DOHH2 (cell line): ENCODE data around the gene KIF23.

Experiments used
- H3F3A ChIP-seq: fragments of 200-600 bp; sonication (generic), shearing (Covaris generic); 2 replicates; pipeline ENCODE4 v1.6.0; 2016; ENCODE audit warnings: antibody characterized with exemption, mild to moderate bottlenecking; ENCODE audit not compliant: control insufficient read depth, insufficient read depth
- H3K27ac ChIP-seq: fragments of 200-600 bp; sonication (generic); 2 replicates; pipeline ENCODE4 v1.5.1; 2014; ENCODE audit warnings: low read depth, mild to moderate bottlenecking, low read length, moderate library complexity
- H3K27me3 ChIP-seq: fragments of 200-600 bp; sonication (generic); 2 replicates; pipeline ENCODE4 v1.6.1; 2014; ENCODE audit warnings: mild to moderate bottlenecking, low read length, mixed read lengths; ENCODE audit not compliant: control insufficient read depth
- H3K36me3 ChIP-seq: fragments of 200-600 bp; sonication (generic); 2 replicates; pipeline ENCODE4 v1.6.1; 2014; ENCODE audit warnings: mild to moderate bottlenecking, low read length, moderate library complexity, mixed read lengths; ENCODE audit not compliant: control insufficient read depth
- H3K4me1 ChIP-seq: fragments of 200-600 bp; sonication (generic); 2 replicates; pipeline ENCODE4 v1.6.1; 2014; ENCODE audit warnings: mild to moderate bottlenecking, low read length, mixed read lengths; ENCODE audit not compliant: control insufficient read depth
- H3K4me2 ChIP-seq: fragments of 200-600 bp; sonication (generic); 2 replicates; pipeline ENCODE4 v1.6.0; 2014; ENCODE audit warnings: mild to moderate bottlenecking, low read length, moderate library complexity
- H3K4me3 ChIP-seq: fragments of 200-600 bp; sonication (generic); 2 replicates; pipeline ENCODE4 v1.5.1; 2014; ENCODE audit warnings: mild to moderate bottlenecking, low read length, mixed read lengths
- H3K79me2 ChIP-seq: fragments of 200-600 bp; sonication (generic); 2 replicates; pipeline ENCODE4 v1.6.1; 2014; ENCODE audit warnings: mild to moderate bottlenecking, low read length, mixed read lengths; ENCODE audit not compliant: control insufficient read depth
- H3K9me2 ChIP-seq: fragments of 200-600 bp; sonication (generic); replicated peaks from 2 replicates; pipeline ENCODE4 v1.6.1; 2014; ENCODE audit warnings: mild to moderate bottlenecking, low read length, mixed read lengths; ENCODE audit not compliant: control insufficient read depth
- H3K9me3 ChIP-seq: fragments of 200-600 bp; sonication (generic); 2 replicates; pipeline ENCODE4 v1.6.1; 2014; ENCODE audit warnings: antibody characterized with exemption, low read length, mixed read lengths; ENCODE audit not compliant: control insufficient read depth, insufficient read depth
- H4K20me1 ChIP-seq: fragments of 200-600 bp; sonication (generic); 2 replicates; pipeline ENCODE4 v1.6.0; 2014; ENCODE audit warnings: low read depth, mild to moderate bottlenecking, antibody characterized with exemption, low read length, moderate library complexity; ENCODE audit not compliant: control insufficient read depth, insufficient read depth
- EZH2phosphoT487 ChIP-seq: fragments of 200-600 bp; sonication (generic); IDR thresholded peaks from 2 replicates; pipeline ENCODE4 v1.6.1; 2017; ENCODE audit warnings: borderline replicate concordance, mild to moderate bottlenecking, antibody characterized with exemption, low read length, moderate library complexity, mixed read lengths
- TF ChIP-seq, protein P1 (sequence below): fragments of 200-600 bp; sonication (generic); IDR thresholded peaks from one replicate; pipeline ENCODE4 v1.5.1; 2014; ENCODE audit warnings: antibody characterized with exemption, mild to moderate bottlenecking, low read depth, low read length; ENCODE audit not compliant: poor library complexity, severe bottlenecking

The KIF23 gene

DNA sequence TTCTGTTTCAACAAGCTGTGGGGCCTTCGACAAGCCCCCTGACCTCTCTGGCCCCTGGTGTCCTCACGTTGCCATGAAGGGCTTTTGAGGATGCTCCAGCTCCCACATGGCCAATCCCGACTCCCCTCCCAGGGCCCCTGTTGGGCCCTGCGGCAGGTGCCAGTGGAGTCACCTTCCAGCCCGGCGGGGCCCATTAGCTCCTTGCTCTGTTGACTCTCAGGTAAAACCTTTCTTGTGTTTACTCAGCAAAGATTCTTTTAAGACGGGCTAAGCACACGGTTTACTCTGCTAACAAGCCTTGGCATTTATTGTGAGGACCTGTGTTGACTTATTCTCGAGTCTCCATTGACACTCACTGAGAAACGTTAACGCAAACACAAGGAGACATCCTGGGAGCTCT is 53.5 kb downstream of the KIF23 start:
- H4K20me1 ChIP-seq, result no peaks in the 10 kb centered on the region
- H3F3A ChIP-seq, result no peaks in the 10 kb centered on the region
- H3K9me2 ChIP-seq, result no peaks in the 10 kb centered on the region
- H3K4me3 ChIP-seq, result no peak overlapping the region
- no peak for TF ChIP-seq EZH2phosphoT487
- TF ChIP-seq, protein P1, sequence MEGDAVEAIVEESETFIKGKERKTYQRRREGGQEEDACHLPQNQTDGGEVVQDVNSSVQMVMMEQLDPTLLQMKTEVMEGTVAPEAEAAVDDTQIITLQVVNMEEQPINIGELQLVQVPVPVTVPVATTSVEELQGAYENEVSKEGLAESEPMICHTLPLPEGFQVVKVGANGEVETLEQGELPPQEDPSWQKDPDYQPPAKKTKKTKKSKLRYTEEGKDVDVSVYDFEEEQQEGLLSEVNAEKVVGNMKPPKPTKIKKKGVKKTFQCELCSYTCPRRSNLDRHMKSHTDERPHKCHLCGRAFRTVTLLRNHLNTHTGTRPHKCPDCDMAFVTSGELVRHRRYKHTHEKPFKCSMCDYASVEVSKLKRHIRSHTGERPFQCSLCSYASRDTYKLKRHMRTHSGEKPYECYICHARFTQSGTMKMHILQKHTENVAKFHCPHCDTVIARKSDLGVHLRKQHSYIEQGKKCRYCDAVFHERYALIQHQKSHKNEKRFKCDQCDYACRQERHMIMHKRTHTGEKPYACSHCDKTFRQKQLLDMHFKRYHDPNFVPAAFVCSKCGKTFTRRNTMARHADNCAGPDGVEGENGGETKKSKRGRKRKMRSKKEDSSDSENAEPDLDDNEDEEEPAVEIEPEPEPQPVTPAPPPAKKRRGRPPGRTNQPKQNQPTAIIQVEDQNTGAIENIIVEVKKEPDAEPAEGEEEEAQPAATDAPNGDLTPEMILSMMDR, result no peak
- H3K4me2 ChIP-seq, result no peak overlapping the region
- H3K36me3 ChIP-seq, result no peaks in the 10 kb centered on the region
- H3K4me1 ChIP-seq, result peaks cover 8% of the 10 kb centered on the region
- no peak overlapping the region for H3K27ac ChIP-seq
- H3K79me2 ChIP-seq, result no peaks in the 10 kb centered on the region
- H3K9me3 ChIP-seq, result no peaks in the 10 kb centered on the region
- peaks cover 7% of the 10 kb centered on the region for H3K27me3 ChIP-seq

DNA sequence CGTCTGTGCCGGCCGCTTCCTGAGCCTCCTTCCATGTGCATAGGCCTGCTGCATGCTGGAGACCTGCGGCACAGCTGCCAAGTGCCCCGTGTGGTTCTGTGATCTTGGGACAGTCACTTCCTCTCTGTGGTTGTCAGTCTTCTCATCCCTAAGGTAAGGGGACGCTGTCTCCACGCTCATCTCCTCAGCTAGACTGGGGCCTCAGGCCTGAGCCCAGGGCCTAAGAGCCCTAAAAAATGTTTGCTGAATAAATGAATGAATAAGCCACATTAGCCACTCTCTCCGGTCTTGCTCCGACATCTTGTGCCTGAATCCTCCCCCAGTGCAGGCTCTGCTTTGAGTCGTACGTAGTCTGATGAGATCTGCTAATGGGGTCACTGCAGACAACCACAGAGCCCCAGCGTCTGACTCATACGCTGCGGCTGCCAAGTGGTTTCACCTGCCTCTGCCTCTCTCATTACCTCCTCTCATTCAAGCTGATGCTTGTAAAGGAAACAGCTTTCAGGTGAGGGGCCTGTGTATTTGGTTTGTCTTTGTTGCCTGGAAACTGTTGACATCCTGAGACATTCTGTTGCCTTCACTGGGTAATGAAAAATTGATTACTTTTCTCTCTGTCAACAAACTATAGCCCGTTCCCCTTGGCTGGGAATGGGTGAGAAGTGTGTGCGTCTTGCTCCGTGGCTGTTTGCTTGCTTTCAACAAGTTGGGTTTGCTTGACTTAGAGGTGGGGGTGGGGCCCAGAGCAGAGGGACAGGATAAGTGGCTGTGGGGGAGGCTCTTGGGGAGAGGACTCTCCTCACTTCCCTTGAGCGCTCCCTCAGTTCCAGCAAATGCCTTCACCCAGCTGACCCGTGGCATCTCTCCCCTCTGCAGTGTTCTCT is 54.3 kb downstream of the KIF23 start:
- Histone ChIP-seq H3K36me3 (no peaks in the 10 kb centered on the region), H3K4me2 (no peak overlapping the region), H3K9me2 (no peaks in the 10 kb centered on the region), H4K20me1 (no peaks in the 10 kb centered on the region), H3K27ac (no peak overlapping the region), H3K4me1 (peaks cover under 1% of the 10 kb centered on the region; the same call in 1 of the 2 replicates), H3K27me3 (peaks cover 7% of the 10 kb centered on the region), H3K79me2 (no peaks in the 10 kb centered on the region), H3K4me3 (no peak overlapping the region), H3F3A (no peaks in the 10 kb centered on the region), H3K9me3 (no peaks in the 10 kb centered on the region)
- TF ChIP-seq, protein P1, result no peak
- no peak for TF ChIP-seq EZH2phosphoT487

DNA sequence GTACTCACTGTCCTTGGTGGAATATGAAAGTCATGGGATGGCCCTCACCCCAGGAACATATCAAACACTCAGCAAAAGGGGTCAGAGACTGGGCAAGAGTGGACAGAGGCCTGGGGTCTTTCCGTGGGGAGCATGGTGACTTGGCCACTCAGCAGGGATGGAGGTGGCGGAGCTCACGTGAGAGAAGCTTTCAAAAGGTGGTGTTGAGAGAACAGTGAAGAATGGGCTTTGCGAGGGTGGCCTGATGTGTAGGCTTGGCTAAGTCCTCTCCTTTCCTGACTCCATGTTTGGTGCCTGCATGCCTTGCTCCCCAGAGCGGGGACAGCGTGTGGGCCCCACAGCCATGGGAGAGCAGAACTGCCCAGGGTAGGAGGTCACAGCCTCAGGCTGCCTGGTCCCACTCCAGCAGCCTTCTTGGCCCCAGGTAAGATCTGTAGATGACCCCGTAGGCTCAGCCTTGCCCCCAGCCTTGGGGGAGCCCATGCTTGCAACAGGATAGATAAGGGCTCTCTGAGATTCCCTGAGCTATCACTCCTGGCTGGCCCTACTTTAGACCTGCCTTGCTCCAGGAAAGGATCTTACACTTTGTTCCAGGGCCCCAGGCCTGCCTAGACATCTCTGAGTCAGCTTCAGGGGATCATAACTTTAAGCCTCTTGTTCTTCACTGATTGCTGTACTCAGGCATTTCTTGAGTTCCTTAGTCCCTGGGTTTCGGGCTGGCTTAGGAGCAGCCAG is 55.5 kb downstream of the KIF23 start:
- Histone ChIP-seq H3K27me3 (peaks cover 7% of the 10 kb centered on the region), H3K4me2 (no peak overlapping the region), H4K20me1 (no peaks in the 10 kb centered on the region), H3K9me3 (no peaks in the 10 kb centered on the region), H3K79me2 (no peaks in the 10 kb centered on the region), H3K4me1 (no peaks in the 10 kb centered on the region), H3K27ac (no peak overlapping the region), H3F3A (no peaks in the 10 kb centered on the region), H3K9me2 (no peaks in the 10 kb centered on the region), H3K4me3 (no peak overlapping the region), H3K36me3 (no peaks in the 10 kb centered on the region)
- TF ChIP-seq, protein P1, result no peak
- no peak for TF ChIP-seq EZH2phosphoT487
